Esophagus squamous epithelium (tissue), 4 donors: ENCODE data around the gene NAV2.

Source experiments
- POLR2A ChIP-seq, 4 donors: fragments of 450-650 bp; IDR thresholded peaks; one replicate each; pipeline ENCODE4 v1.6.1; 2017; ENCODE audit warnings: antibody characterized with exemption in 4 of 4, mild to moderate bottlenecking in 4 of 4, moderate library complexity in 3 of 4
- TF ChIP-seq, protein P1 (sequence below), 6 experiments: fragments of 450-650 bp in 4 of 6; fragments of 200-600 bp in 2 of 6; sonication (generic) in 2 of 6; IDR thresholded peaks; one replicate each; pipeline ENCODE4 v1.5.1; 2016 to 2019; ENCODE audit warnings: antibody characterized with exemption in 6 of 6, mild to moderate bottlenecking in 4 of 6, moderate library complexity in 4 of 6

DNA sequence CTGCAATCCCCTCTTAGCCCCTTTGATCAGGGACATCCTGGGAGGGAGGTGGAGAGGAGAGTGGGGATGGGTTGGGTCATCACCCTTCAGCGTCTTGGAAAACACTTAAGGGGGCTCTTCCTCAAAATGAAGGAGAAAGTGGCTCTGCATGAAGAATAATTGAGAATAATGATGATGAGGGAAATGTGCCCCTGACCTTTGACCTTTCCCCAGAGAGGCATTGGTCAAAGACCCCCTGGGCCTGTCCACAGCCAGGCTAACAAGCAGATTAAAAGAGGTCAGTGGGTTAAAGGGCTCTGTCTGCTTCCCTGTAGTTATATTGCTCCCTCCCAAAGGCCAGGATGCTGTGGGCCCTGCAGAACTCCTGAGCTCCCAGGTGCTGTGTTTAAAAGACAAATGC, 68.7 kb downstream of the NAV2 start:
- TF ChIP-seq, protein P1, sequence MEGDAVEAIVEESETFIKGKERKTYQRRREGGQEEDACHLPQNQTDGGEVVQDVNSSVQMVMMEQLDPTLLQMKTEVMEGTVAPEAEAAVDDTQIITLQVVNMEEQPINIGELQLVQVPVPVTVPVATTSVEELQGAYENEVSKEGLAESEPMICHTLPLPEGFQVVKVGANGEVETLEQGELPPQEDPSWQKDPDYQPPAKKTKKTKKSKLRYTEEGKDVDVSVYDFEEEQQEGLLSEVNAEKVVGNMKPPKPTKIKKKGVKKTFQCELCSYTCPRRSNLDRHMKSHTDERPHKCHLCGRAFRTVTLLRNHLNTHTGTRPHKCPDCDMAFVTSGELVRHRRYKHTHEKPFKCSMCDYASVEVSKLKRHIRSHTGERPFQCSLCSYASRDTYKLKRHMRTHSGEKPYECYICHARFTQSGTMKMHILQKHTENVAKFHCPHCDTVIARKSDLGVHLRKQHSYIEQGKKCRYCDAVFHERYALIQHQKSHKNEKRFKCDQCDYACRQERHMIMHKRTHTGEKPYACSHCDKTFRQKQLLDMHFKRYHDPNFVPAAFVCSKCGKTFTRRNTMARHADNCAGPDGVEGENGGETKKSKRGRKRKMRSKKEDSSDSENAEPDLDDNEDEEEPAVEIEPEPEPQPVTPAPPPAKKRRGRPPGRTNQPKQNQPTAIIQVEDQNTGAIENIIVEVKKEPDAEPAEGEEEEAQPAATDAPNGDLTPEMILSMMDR (IDR thresholded peaks at IDR 0.05), result no peak
- TF ChIP-seq POLR2A (IDR thresholded peaks at IDR 0.05), result no peak
